HG02885 (cell line): ENCODE results near the gene EBF3.

Experiments
- ATAC-seq: cut with Tn5 transposase; IDR thresholded peaks from one replicate; pipeline ENCODE4 v1.9.1; 2021; ENCODE audit warnings: mild to moderate bottlenecking; ENCODE audit not compliant: unreplicated experiment, poor library complexity

EBF3 gene

DNA sequence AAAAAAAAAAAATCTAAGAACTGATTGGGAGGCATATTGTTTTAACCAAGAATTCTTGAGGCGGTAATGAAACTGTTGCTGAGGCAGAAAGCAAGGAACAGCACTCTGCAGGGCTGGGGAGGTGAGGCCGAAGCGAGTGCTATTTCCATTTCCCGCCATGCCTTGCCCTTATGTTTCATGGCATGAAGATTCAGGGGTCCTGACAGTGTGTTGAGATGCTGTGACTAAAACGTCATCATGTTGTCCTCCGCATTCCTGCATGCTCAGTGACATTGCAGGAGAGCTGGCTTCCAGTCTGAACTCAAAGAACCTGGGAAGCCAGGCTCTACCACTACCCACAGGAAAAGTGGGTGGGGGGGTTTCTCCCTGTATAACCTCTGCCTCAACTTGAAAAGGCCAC is 85.2 kb downstream of the EBF3 start:
- ATAC-seq = no peak

DNA sequence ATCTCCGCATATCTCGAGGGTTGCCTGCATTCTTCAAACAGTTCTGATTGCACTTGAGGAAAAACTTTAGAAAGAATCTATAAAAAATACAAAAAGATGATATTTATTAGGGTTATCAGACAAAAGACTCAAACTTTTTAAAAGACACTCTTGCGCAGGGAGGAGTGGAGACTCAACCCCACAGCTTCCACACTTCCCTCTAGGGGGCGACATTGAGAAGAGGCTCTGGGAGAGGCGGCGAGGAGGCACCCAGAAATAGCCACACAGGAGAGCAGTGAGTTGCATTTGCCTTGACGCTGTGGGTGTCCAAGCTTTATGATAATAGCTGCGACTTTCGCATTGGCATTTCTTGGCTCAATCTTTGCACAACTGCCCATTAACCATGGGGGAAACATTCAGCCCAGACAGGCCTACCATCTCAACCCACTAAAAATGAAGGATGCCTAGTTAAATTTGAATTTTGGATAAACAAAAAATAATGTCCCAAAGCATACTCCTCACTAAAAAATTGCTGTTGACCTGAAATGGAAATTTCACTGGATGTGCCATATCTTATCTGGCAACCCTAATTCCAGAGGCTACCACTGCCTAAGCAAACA is 86.2 kb downstream of the EBF3 start:
- ATAC-seq = no peak

DNA sequence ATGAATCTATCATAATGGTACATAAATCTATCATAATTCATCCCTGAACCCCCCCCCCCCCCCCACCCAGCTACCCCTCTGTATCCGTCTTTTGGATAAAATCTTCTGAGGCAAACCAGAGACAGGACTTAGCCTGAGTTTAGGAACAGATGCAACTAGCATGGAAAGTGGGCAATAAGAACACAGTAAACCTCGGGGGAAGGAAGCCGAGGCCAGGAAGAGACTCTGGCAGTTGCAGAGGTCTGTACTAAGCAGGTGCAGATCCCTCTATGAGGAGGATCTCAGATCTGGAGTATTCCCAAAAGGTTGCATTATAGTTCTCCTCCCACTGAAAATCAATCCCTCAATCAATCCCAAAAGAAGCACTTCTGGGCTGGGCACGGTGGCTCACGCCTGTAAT is 87.2 kb downstream of the EBF3 start:
- ATAC-seq = no peak

DNA sequence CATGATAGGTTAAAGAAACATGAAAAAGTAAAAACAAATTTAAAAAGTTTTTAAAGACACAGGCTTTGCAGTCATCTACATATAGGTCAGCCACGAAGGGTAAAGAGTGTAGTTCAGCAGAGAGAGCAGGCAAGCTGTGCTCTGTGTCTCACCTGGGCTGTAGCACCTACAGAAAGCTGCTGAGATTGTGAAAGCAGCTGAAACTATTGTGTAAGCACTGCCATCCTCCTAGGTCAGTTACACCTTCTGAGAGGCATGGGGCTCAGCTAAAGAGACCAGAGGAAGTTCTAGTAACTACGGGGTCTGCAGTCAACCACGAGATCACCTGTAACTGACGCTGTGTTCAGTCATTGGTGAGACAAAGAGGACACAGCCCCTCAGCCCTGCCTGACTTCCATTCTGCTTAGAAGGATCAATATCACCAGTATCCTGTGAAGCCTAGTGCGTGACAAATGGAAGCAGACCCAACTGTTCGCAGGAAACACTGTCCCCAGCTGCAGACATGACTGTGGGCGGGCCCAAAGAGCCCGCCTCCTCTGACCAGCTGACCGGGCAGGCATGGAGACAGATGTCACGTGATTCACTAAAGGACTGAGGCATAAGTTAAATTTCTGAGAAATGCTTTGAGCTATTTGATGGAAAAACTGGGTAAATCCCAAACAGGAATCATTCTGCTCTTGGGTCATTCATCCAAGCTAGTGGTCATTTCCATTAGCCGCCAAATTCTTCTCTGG is 87.9 kb downstream of the EBF3 start:
- no peak for ATAC-seq

DNA sequence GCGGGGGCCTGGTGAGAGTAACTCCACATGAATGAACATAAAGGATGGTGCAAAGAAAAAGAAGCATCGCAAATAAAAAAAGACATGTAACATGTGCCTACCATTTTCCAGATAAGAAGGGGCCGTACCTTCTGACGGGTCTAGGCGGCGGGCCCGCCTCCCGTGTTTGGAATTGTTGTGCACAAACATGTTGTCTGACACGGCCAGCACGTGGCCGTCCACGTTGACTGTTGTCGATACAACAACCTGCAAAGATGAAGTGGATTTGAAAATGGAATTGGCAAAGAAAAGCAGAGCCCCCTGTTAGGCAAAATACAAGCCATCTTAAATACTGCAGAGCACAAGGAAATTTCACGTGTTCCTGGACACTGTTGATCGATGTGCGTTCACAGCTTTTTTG is 90.7 kb downstream of the EBF3 start:
- ATAC-seq = no peak

DNA sequence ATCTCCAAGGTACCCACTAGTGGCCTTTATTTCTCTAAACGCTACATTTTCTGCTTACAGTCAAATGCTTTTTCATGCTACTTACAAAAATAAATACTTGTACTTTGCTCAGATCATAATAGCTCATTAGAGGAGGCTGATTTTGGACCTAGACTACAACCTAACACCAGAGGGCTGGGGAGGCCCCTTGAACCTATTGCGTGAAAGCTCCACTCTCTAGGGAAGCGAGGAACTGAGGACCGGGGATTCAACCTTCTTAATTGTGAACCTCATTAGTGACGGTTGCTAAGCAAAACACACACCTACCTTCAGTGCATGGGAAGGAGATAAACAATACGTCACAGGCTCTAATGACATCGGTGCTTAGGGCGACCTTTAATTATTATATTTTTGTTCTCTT is 92.1 kb downstream of the EBF3 start:
- no peak for ATAC-seq

DNA sequence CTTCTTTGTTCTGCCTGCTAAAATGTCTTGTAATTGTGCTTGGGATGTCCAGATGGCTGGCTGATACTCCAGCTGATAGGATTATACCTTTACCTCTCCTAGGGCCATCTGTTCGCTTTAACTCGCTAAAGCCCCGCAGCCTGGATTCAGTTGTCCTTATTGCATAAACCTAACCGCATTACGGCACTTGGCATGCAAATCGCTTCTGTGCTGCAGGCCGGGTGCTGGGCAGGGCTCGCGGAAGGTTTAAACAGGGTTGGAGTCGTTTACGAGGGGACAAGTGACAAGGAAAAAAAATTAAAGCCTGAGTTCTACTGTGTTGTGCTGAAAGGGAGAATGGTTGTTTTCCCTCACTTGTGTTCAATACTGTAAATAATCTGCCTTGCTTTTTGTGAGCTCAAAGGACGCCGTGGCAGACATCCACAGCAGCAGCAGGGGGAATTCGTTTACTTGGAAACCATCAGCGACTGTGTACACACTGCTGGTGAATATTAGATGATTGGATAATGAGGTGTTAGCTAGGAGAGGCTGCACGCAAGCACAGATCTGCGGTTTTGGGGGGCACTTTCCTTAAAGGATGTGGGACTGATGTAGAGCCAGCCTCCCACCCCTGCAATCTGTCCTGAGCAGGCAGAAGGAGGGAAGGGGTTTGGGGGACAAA is 93.0 kb downstream of the EBF3 start:
- ATAC-seq = no peak

DNA sequence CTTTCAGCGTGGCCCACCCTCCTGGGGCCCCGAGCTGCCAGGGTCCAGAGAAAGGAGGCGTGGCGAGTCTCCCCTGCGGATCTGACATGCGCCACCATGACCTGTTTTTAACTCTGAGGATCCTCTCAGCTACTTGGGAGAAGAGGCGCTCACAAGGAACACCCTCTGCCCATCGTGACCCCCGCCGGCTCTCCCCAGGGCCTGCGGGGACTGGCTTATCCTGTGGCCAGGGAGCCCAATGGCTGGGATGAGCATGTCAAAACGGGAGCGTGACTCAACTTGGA is 93.7 kb downstream of the EBF3 start:
- ATAC-seq = no peak

DNA sequence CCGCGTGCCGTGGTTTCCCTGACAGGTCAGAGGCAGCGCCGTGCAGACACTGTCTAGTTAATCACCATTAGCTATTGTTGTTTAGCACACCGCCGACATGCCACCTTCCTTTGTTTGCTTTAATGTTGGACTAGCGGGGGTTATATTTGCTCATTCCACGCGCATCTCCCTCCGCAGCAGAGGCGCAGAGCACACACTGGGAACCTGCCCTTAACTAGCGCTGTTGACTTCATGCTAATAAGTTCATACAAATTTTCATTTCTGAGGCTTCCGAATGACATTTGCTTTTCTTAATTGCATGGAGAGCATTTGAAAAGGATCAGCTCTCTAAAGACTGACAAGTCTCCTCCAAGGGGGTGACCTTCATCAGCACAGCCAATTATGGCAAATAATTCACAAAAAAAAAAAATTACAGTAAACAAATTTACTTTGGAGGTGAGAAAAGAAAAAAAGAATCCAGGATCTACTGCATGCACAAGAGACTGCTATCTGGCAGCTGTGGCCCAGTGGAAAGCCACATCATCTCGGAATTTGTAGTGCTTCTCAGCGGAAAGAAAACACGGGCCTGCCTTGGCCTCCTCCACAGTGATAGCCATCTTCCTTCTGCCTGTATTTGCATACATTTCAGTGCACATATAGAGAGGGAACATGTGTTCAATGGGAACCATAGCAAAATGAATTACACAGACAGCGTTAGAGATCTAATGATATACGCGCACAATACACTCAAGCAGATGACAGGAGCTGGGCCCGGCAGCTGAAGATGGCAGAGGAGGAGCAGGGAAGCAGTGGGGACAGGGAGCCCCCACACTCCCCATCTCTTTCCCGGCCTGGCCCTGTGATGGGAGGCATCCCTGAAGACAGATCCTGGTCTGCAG is 94.2 kb downstream of the EBF3 start:
- ATAC-seq = no peak

DNA sequence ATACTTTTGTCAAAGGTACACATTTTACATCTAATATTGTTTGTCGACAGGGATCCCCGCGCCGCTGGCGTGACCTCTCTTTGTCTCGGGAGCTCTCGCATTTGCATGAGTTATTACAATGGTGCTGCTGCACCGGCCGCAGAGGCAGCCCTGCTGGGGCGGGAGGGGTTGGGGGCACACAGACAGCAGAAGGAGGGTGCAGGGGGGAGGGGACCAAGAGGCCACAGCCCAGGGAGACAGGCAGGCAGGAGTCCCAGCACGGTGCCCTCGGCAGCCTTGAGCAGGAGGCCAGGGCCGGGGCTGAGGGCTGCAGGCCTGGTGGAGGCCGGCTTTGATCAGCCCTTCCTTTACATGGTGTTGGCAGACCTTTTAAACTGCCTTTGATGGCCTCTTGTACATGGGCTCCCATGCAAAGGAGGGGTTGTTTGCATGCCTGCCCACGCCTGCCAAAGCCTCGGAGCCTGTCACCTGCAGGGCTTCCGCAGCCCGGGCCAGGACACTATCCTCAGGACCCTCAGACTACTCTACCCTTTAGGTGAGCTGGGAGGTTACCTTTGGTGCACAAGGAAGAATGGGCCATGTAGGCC is 95.5 kb downstream of the EBF3 start:
- no peak for ATAC-seq

DNA sequence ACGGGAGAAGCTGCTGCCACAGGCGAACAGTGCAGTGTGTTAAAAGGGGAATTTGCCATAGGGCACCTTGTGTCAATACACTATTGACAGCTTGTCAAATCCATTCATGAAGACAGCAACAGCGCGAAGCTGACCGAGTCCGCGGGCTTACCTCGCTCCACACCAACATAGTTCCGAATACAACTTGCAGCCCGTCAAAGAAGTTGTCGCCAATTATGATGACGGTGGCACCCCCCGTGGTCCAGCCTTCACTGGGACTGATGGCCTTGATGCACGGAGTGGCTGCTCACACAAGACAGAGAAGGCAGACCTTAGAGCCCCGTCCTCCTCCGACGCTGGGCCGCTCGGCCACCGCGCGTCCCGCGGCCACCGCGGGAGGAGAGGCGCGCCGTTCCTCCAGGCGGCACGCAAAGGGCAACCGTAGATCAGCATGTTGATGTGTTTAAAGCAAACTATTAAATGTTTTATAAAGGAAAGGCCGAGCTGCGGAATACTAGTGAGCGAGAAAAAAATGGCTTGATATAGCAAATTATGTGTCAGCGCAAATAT is 96.4 kb downstream of the EBF3 start:
- no peak for ATAC-seq

DNA sequence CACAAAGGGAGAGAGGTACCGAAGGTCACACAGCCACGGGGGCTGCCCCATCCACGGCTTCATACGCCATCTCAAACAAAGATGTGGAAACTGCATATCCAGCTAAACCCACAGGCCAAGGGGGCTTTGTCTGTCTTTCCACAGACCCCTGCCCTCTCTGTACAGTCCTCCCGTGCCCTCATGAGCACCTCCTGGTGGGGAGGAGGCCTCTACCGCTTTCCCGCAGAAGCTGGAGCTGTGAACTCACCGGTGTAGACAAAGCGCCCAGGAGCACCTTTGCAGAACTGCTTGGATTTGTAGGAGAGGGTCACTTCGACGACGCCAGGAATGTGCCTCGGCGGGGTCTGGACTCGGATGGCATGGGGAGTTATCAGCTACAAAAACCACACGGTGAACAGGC is 97.2 kb downstream of the EBF3 start:
- ATAC-seq = no peak

DNA sequence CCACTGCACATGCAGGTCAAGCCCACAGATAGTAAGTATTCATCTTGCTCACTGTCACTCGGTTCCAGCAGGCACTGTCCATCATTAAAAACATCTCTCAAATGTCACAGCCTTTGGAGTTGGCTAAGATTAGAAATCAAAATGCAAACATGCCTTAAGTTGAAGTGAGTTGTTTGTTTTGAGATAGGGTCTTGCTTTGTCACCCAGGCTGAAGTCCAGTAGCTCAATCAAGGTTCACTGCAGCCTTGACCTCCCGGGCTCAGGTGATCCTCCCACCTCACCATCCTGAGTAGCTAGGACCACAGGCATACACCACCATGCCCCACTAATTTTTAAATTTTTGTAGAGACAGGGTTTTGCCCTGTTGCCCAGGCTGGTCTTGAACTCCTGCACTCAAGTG is 98.1 kb downstream of the EBF3 start:
- ATAC-seq = no peak

DNA sequence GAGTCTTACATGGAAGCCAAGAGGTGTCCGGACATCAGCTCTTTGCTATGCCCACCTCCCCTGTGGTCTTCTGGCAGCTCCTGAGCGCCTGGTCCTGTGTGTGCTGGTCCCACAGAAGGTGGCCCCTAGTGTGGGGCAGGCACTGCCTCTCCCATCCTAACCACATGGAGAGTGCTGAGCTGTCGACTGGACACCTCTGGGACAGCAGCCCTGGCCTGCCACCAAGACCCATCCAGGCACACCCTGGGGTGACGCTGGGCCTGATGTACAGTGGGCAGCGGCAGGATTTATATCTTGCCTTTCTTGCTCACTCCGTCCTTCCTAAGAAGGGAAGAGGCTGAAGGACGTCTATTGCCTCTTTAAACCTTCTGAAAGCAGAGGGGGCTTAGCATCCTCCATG is 98.7 kb downstream of the EBF3 start:
- no peak for ATAC-seq

DNA sequence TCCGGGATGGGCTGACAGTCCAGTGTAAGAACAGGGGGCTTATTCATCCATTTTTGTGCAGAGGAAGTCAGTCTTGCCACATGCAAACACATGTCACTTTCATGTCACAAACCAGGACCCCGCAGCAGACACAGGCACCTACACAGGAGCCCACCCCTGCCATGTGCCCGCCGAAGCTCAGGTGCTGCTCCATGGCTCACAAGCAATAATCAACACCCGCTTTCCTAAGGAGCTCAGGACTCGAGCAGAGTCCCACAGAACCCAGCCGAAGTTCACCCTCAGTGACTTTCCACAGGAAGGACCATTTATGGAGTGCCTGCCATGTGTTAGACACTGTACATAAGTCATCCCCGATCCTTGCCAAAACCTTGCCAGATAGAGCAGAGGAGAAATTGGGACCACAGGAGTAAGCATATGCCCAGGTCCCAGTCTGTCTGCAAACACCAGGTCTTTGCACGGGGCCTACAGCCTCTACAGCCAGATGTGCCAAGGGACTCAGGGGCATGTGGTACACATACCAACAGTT is 99.4 kb downstream of the EBF3 start:
- no peak for ATAC-seq

DNA sequence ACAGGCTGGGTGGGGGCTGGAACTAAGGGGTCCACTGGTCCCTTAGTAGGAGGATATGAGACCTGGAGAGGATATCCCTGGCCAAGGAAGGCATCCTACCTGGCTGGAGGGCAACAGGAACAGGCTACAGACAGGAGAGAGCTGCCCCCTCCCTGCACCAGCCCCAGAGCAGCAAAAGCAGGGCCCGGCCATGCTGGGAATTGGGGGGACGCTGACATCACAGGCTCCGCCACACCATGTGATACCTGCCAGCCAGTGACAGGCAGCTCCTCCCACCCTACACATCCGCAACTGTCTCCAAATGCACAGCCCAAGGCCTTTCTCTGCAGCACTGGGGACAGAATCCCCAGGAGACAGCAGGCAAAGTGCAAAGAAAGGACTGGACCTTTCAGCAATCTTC is 100.0 kb downstream of the EBF3 start:
- ATAC-seq = no peak

DNA sequence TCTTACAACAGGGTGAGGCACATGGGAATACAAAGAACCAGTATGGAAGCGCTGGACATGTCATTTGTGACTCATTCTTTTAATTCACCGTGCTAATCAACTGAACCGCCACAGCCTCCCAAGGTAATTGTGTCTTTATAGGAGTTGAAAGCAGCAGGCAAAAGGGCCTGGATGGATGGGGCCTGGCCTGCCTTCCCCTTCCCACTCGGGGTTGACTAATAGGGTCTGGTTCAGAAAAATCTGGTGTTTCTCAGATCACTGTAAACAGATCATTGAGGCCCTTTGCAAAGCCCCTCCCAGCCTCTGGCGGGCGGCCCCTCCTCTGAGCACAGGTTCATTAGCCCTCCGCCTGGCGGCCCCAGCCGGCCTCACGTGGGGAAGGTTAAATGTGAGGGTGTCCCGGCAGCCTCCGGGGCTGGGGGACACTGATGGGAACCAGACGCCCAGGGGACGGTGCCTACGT is 100.8 kb downstream of the EBF3 start:
- ATAC-seq = no peak

DNA sequence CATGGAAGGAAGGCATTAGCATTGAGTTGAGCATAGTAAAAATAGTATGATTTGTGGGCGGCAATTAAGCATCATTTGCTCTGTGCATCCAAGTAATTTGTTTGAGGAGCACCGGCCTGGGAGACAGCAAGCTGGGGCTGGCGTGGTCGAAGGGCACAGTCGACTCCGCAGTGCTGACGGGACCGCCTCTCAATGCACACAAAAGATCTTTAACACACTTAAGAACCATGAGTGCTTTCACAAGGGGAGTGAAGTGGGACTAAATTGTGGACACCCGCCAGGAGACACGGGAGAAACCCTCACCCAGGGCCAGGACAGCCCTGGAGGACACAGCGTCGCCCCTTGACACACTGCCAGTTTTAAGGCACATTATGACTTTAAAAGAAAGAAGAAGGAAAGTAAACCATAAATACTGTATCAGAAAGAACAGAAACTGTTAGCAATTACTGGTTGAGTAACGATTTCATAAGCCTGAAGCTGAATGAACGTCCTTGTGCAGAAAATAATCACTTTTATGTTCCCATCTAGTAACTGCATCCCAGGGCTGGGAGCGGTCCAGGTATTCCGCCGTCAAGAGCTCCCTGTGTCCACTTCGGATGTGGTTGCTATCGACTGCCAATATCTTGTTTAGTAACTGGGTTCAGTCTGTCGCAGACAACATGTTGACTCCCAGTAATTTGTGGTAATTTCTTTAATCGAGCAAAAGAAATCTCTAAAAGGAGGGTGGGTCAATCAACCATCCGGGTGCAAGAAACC is 102.1 kb downstream of the EBF3 start:
- ATAC-seq = no peak

DNA sequence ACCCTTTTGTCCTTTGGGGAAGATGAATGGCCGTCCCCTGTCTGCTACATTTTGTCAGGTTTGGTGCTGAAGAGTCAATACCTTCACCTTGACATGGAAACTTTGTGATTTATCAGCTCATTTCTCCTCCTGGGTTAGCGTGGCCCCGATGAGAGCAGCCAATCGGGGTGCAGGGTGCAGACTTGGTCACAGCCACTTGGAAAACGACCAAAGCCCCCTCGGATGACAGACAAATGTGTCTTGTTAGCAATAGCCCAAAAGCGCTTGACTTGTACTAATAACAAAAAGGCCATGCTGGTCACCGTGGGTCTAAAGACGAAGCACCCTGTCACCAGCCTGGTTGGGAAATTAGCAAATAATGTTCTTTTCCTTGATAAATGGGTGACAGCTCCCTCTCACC is 103.7 kb downstream of the EBF3 start:
- ATAC-seq = no peak
